Osteoblast (primary cell): ENCODE measurements around the gene PWP1. TPM values are rescaled to one million over a fixed set of nuclear protein-coding genes. Genes with fewer than 3 reads are reported as not detected.

ENCODE experiments used
- DNase-seq: peaks from one replicate; pipeline ENCODE4 v3.0.0; 2011; ENCODE audit warnings: low spot score, mixed read lengths; ENCODE audit not compliant: insufficient read length; ENCODE audit errors: missing footprints
- H2AFZ ChIP-seq: 2 replicates; pipeline ENCODE4 v1.6.0; 2011; ENCODE audit warnings: mild to moderate bottlenecking, low read length
- H3K27ac ChIP-seq: 2 replicates; pipeline ENCODE4 v1.5.1; 2011; ENCODE audit warnings: mild to moderate bottlenecking, low read depth, low read length, moderate library complexity
- H3K27me3 ChIP-seq: 2 replicates; pipeline ENCODE4 v1.6.0; 2012; ENCODE audit warnings: mild to moderate bottlenecking, control low read depth, inconsistent platforms, low read length, moderate library complexity; ENCODE audit not compliant: insufficient read depth
- H3K36me3 ChIP-seq: 2 replicates; pipeline ENCODE4 v1.5.1; 2011; ENCODE audit warnings: mild to moderate bottlenecking, low read length, control low read depth, moderate library complexity; ENCODE audit not compliant: insufficient read depth
- H3K4me1 ChIP-seq: 2 replicates; pipeline ENCODE4 v1.5.1; 2011; ENCODE audit warnings: mild to moderate bottlenecking, low read length, control low read depth, moderate library complexity; ENCODE audit not compliant: insufficient read depth
- H3K4me2 ChIP-seq: 2 replicates; pipeline ENCODE4 v1.6.0; 2011; ENCODE audit warnings: mild to moderate bottlenecking, low read length; ENCODE audit not compliant: insufficient read depth
- H3K4me3 ChIP-seq: fragments of 200-600 bp; sonication (generic); 3 replicates; pipeline ENCODE4 v1.5.1; 2012; ENCODE audit warnings: mild to moderate bottlenecking, low read length, inconsistent platforms; ENCODE audit not compliant: insufficient read depth
- H3K79me2 ChIP-seq: 2 replicates; pipeline ENCODE4 v1.6.0; 2012; ENCODE audit warnings: mild to moderate bottlenecking, low read length, control low read depth, inconsistent platforms; ENCODE audit not compliant: insufficient read depth
- H3K9me3 ChIP-seq: 2 replicates; pipeline ENCODE4 v1.5.1; 2011; ENCODE audit warnings: low read depth, low read length, control low read depth
- H4K20me1 ChIP-seq: 2 replicates; pipeline ENCODE4 v1.6.0; 2012; ENCODE audit warnings: mild to moderate bottlenecking, low read length, control low read depth; ENCODE audit not compliant: insufficient read depth
- CTCF ChIP-seq: IDR thresholded peaks from 2 replicates; pipeline ENCODE4 v1.5.1; 2011; ENCODE audit warnings: mild to moderate bottlenecking, low read depth, low read length, moderate library complexity; ENCODE audit errors: extremely low read depth
- total RNA-seq: library from RNA; depleted of rRNA; stranded (reverse); fragments of >200 nt; gene quantifications from 2 replicates; pipeline ENCODE4 v1.2.3, GENCODE V29; 2012

Gene PWP1
- total RNA-seq, 1 donor = 72.0 TPM

DNA sequence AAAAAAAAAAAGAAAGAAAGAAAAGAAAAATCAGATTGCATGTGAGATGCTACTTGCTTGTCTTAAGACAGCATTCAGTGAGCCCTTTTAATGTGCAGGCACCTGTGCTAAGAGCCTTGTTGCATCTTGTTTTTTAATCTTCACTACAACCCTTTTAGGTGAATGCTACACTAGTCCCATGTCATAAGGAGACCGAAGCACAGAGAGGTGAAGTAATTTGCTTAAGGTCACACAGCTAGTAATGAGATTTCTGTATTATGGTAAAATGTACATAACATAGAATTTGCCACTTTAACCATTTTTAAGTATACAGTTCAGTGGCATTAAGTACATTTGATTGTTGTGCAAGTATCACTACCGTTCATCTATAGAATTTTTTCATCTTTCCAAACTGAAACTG, 32.1 kb upstream of the PWP1 start:
- Histone ChIP-seq H3K4me2 (no peak overlapping the region), H3K36me3 (no peaks in the 10 kb centered on the region), H3K4me1 (no peaks in the 10 kb centered on the region), H3K27me3 (no peaks in the 10 kb centered on the region), H2AFZ (no peak overlapping the region), H4K20me1 (no peaks in the 10 kb centered on the region), H3K27ac (no peak overlapping the region), H3K79me2 (no peaks in the 10 kb centered on the region), H3K4me3 (no peak overlapping the region), H3K9me3 (no peaks in the 10 kb centered on the region)
- TF ChIP-seq CTCF = no peak
- DNase-seq = no peak

DNA sequence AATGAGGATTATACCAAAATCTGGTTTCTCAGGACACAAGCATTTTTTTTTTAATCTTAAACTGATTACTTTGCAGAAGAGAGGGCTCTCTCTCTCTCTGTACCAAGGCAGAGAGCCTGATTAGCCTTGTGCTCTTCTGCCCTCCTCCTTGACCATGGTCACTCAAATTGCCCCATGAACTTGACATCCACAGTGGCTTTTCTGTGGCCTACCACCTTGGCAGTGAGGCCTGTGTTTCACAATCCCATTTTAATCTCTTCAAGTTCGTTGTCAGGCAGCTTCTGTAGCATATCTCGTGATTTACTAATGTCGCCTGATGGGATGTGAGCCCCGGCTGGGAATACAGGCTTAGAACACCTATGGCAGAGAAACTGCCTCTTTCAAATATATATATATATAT, 30.7 kb upstream of the PWP1 start:
- no peak overlapping the region for H2AFZ ChIP-seq
- H3K36me3 ChIP-seq = no peaks in the 10 kb centered on the region
- no peaks in the 10 kb centered on the region for H3K4me1 ChIP-seq
- no peak overlapping the region for H3K4me3 ChIP-seq
- no peak for DNase-seq
- H3K79me2 ChIP-seq = no peaks in the 10 kb centered on the region
- no peak for TF ChIP-seq CTCF
- H3K9me3 ChIP-seq = no peaks in the 10 kb centered on the region
- no peak overlapping the region for H3K27ac ChIP-seq
- H3K27me3 ChIP-seq = no peaks in the 10 kb centered on the region
- H4K20me1 ChIP-seq = no peaks in the 10 kb centered on the region
- H3K4me2 ChIP-seq = no peak overlapping the region

DNA sequence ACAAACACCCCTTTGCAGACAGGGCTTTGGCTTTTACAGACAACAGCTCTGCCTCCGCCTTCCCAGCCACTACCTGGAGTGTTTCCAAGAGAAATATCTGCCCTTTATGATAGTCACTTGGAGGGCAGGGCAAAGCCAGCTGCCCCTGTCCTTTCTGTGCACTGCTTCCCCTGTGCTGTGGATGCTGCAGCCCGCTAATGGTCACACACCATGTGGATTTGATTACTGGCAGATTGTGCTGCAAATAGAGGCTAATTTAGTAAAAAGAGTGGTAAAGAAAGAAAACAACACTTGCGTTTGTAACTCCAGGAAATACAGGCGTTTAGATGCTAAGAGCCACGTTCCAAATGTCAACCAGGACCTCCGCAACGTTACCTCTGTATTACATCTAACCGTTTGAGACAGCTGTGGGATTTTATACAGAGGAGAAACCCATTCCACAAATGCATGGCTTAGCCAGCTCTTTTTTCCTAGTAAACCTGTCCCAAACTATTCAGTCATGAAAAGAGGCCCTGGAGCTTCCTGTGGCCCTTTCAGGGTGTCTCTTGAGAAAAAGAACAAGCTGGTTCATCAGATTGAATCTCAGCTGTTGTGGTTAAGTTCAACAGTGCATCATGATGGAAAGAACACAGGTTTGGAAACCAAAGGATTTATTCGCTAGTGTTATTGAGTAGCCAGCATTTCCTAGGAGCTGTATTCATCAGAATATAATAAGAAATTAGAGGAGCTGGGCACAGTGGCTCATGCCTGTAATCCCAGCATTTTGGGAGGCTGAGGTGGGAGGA, 30.1 kb upstream of the PWP1 start:
- no peak overlapping the region for H3K4me2 ChIP-seq
- H3K27me3 ChIP-seq = no peaks in the 10 kb centered on the region
- no peaks in the 10 kb centered on the region for H3K9me3 ChIP-seq
- no peak overlapping the region for H3K4me3 ChIP-seq
- no peaks in the 10 kb centered on the region for H3K4me1 ChIP-seq
- no peaks in the 10 kb centered on the region for H3K79me2 ChIP-seq
- no peaks in the 10 kb centered on the region for H3K36me3 ChIP-seq
- no peak for DNase-seq
- H3K27ac ChIP-seq = no peak overlapping the region
- TF ChIP-seq CTCF = no peak
- H2AFZ ChIP-seq = no peak overlapping the region
- no peaks in the 10 kb centered on the region for H4K20me1 ChIP-seq

DNA sequence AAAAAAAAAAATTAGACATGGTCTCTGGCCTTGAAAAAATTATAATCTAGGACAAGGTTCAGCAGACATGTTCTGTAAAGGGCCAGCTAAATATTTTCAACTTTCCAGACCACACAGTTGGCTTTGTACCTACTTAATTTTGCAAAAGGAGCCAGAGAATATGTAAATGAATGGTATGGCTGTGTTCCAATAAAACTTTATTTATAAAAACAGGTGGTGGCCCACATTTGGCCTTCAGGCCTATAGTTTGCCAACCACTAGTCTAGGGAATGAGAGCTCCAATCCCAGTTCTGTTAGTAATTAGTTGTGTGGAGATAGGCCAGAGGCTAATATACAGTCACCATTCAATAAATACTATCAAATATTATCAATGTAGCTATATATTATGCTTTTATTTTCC, 29.3 kb upstream of the PWP1 start:
- Histone ChIP-seq H3K36me3 (no peaks in the 10 kb centered on the region), H3K4me2 (no peak overlapping the region), H3K4me3 (no peak overlapping the region), H3K27me3 (no peaks in the 10 kb centered on the region), H2AFZ (no peak overlapping the region), H3K79me2 (no peaks in the 10 kb centered on the region), H3K4me1 (no peaks in the 10 kb centered on the region), H4K20me1 (no peaks in the 10 kb centered on the region), H3K9me3 (no peaks in the 10 kb centered on the region), H3K27ac (no peak overlapping the region)
- DNase-seq = no peak
- TF ChIP-seq CTCF = no peak
